ENCODE results near the gene MTERF4. TPM values are rescaled to one million over a fixed set of nuclear protein-coding genes. Genes with fewer than 3 reads are reported as not detected.

The MTERF4 gene
- polyA plus RNA-seq, 4 donors = 49.5 to 83.9 (median 76.7) TPM

DNA sequence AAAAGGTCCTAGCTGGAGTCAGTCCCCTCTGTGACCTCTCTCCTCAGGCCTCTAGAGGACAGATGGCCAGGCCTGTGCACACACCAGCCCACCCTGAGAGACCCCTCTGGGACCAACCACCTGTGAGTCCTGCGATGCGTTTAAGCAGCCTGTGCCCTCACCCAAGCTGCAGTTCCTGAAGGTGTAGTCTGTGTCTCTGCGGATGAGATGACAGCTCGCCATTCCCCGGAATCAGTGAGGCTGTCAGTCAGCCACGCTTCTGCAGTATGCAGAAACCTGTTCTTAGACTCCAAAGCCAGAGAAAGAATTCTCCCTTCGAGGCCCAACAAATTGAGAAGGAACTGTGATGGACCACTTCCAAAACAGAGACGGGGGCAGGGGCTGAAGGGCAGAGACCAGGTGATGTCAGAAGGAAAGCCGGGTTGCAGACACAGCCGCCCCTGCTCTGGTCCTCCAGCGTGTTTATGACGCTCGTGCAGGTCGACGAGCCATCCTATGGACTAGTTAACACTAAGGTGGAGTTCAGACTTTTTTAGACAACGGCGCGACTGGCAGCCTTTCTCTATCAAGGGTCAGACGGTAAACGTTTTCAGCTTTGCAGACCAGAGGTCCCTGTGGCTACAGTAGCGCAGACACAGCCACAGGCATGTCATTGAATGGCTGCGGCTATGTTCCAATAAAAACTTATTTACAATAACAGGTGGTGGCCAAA lies 10.2 kb downstream of the MTERF4 start:
- no peak for DNase-seq (ENCODE audit: low read depth in 4 of 4, low spot score in 2 of 4)

DNA sequence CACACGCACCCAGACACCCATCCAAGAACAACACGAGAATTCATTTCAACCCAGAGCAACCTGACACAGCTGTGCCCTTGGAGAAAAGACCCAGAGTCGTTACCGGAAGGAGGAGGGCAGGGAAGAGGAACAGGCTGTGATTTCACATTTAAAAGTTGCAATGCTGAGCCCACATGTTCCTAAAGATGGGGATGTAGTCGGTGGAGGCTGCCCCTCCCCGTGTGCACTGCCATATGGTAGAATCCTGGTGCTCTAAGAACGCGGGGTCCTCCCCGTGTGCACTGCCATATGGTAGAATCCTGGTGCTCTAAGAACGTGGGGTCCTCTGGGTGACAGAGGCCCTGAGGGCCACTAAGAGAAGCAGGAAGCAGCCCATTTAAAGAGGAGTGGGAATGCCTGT lies 10.9 kb downstream of the MTERF4 start:
- DNase-seq (ENCODE audit: low read depth in 4 of 4, low spot score in 2 of 4) = no peak

DNA sequence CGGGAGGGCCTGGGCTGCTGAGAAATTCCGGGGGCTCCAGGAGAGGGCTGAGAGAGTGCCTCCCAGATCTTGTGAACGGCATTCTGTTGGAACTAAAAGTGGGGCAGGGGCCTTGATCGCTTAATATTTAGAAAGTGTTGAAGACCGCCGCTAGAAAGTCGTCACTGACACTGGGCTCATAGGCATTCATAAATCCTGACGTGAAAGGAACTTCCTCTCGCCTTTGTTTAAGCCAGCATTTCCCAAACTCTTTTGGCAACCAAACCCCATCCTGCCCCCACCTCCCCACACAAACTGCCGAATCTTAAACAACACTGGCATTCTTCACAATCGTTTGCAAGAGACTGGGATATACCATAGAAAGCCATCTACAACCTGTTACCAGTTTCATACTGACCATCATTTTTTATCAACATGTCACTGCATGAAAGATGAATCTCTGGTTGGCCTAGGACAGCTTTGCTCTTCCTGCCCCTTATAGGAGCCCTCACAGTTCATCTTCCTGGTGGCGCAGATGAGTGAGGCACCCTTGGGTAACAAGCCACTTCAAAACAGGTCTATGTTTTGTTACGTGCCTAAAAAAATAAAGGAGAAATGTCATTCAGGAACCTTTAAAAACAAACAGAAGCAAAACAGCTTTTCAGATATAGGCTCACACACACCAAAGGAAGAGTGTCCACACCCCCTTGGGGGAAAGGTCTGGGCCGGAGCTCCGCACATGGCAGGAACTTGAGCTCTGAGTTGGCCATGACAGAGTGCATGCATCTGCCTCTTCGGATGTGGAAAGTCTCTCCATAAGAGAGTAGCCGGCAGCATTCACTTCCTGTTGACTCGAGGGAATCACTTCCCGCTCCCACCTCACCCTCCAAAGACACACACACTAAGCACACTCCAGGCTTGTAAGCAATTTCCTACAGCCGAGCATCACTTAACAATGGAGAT lies 13.0 kb downstream of the MTERF4 start:
- no peak for DNase-seq (ENCODE audit: low read depth in 4 of 4, low spot score in 2 of 4)

DNA sequence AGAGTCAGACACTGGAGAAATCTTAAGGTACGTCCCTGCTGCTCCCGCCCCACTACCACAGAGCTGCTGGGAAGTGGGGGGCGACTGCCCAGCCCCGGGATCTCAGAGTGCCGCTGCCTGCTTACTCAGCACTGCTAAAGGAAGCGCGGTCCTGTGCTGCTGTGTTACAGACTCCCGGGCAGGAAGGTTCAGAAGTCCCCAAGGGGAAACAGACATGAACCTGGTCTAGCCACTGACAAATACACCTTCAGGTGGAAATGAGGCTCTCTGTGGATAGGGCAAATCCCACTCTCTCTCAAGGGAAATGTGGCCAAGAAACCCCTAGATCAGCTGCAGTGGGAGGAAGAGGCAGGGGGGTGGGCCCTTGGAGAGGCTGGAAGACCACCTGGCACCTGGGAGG lies 13.7 kb downstream of the MTERF4 start:
- DNase-seq (ENCODE audit: low read depth in 4 of 4, low spot score in 2 of 4) = no peak

DNA sequence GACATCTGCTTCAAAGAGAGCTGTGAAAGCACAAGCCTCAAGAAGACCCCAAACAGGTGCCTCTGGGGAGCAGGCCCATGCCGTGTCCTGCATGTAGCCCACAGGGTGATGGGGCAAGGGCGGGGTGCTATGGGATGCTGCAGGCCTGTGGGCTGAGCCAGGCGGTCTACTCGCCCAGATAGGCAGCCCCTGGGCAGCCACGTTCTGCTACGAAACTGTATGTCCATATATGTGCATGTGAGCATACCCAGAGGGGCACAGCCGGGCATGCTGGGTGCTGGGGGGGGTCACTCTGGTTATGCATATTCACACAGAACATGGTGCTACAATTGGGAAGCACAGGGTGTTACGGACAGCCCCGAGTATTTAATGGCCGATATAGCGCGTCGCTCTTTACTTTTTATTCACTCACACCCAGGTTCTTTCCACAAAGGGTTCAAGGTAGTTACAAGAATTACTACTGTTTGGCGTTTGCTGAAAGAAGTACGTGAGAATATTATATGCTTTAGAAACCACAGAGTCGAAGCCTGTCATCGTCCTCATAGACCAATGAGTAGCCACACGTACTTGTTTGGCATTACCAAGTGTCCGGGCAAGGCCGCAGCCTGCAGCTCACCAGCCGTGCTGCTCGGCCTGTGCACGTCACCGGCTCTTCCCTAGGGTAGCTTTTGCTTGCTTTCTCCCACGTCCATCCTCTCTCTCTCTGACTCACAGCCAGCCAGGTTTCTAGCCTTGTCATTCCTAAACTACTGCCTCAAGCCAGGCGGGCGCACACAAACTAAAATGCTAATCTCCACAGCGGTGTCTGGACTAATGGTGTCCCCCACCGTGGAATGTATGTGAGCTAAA lies 14.4 kb downstream of the MTERF4 start:
- DNase-seq (ENCODE audit: low read depth in 4 of 4, low spot score in 2 of 4) = no peak

DNA sequence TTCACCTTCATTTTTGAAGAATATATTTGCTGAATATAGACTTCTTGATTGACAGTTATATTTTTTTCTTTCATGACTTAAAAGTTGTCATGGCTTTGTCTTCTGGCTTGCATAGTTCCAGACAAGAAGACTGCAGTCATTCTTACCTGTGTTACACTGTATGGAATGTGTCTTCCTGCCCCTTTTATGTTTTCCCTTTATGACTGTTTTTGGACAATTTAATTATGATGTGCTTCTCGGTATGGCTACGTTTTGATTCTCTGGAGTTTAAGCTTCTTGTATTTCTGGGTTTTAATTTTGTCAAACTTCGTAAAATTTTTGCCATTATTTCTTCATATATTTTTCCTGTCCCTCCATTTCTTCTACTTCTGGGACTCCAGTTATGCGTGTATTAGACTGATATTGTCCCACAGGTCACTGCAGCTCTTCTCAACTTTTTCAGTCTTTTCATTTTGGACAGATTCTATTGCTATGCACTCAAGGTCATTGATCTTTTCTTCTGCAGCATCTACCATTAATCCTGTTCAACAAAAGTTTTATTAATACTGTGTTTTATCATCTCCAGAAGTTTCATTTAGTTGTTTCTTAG lies 17.1 kb downstream of the MTERF4 start:
- DNase-seq (ENCODE audit: low read depth in 4 of 4, low spot score in 2 of 4) = no peak

DNA sequence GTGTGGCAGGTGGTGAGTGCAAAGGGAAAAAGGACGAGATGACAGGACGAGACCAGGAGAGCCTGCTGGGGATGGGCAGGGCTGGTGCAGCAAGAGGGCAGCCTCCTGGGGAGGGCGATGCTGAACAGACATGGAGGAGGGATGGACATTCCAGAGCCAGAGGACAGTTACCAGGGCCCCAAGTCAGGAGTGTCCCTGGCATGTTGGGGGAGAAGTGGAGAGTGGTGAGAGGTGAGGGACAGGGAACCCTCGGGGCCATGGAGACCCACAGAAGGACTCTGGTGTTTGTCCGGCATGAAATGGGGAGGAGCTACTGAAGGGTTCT lies 19.0 kb downstream of the MTERF4 start:
- no peak for DNase-seq (ENCODE audit: low read depth in 4 of 4, low spot score in 2 of 4)

DNA sequence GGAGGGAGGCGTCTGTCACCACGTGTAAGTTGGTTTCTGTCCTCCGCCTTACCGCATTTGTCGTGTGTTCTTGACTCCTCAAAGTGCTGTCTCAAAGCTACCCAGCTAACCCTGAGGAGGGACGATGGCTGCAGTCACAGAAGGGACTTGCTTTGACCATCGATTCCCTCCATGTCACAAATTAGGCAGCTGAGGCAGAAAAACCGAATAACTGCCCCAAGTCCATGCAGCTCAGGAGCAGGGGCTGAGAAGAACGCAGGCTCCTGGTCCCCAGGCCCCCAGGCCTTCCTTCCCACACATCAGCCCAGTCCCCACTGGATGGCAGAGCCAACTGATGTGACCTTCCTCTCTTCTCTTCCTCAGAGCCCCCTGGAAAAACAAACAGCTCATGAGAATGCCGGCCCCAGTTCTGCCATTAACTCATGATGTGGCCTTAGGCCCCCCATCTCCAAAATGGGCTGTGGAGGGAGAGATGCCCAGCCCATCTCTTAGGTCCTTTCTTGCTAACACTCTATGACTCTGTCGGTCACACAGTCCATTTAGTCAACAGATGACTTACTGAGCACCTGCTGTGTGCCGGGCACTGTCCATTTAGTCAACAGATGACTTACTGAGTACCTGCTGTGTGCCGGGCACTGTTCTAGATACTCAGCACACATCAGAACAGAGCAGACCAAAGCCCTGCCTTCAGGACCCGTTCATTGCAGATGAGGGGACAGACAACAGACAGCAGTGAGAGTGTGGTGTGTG lies 19.6 kb downstream of the MTERF4 start:
- no peak for DNase-seq (ENCODE audit: low read depth in 4 of 4, low spot score in 2 of 4)

DNA sequence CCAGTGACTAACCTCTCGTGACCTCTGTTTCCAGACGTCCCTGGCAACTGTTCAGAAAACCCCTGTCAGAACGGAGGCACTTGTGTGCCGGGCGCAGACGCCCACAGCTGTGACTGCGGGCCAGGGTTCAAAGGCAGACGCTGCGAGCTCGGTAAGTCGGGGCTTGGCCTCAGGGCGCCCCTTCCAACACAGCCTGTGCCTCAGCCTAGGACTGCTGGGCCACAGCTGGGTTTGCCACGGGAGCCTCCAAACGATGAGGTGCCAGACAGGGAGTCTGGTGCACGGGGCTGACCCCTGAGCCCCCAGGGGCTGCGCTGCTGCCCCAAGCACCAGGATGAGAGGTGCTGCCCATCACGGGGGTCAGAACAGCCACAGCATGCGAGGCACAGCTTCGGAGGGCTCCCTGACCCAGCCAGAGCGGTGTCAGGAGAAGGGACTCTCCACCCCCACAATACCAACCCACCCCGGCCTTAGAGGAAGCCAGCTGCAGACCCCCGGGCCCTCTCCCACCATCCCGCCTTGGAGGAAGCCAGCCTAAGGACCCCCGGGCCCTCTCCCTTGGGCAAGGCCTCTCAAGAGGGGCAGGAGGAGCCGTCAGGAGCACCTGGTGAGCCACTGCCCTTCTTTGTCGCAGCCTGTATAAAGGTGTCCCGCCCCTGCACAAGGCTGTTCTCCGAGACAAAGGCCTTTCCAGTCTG lies 20.3 kb downstream of the MTERF4 start:
- no peak for DNase-seq (ENCODE audit: low read depth in 4 of 4, low spot score in 2 of 4)

DNA sequence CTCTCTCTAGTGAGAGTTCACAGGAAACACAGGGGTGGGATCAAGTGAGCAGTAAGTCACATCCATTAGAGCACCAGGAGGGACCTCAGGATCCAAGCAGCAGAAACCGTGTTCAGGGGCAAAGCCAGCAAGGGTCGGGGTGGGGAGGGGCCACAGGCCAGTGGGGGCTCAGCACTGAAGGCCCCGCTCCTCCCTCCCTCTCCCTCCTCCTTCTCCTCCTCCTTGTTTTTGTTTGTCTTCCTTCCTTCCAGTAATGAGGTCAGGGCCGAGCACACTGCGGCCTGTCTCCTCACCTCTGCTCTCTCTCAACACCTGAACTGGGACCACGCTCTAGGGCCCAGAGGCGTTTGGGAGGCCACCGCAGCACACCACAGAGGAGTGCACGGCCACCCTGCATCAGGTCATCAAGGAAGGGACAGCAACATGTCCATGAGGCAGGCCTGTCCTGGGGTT lies 20.9 kb downstream of the MTERF4 start:
- no peak for DNase-seq (ENCODE audit: low read depth in 4 of 4, low spot score in 2 of 4)

DNA sequence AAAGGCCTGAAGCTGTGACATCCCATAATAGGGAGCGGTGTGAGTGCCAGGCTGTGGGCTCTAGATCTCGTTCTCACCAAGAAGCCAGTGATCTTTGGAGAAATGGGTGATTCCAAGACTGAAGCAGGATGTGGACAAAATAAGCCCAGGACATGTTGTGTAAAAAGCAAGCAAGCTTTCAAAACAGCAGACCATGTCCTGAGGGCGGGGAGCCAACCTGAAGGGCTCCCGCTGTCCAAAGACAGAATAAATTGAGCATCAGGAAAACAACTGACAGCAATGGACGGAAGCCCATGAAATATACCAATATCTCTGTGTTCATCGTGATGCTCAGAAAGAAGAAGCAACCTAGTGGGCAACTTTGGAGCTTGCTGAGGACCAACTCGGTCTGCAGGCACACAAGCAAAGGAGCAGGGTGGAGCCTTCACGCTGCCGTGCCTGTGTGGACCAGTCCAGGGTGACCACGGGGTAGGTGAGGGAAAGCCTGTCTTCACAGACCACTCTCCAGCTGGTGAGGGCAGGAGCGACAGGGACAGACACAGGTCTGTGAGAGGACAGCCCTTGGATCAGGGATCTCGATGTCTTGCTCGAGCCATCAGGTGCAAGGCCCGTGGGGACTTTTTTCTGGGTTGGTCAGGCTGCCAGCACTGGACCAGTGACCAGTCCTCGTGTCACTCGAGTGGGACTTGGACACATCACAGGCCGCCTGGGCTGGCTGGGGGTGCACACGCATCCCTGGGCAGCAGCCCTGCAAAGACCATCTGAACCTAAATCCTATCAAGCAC lies 21.5 kb downstream of the MTERF4 start:
- no peak for DNase-seq (ENCODE audit: low read depth in 4 of 4, low spot score in 2 of 4)

DNA sequence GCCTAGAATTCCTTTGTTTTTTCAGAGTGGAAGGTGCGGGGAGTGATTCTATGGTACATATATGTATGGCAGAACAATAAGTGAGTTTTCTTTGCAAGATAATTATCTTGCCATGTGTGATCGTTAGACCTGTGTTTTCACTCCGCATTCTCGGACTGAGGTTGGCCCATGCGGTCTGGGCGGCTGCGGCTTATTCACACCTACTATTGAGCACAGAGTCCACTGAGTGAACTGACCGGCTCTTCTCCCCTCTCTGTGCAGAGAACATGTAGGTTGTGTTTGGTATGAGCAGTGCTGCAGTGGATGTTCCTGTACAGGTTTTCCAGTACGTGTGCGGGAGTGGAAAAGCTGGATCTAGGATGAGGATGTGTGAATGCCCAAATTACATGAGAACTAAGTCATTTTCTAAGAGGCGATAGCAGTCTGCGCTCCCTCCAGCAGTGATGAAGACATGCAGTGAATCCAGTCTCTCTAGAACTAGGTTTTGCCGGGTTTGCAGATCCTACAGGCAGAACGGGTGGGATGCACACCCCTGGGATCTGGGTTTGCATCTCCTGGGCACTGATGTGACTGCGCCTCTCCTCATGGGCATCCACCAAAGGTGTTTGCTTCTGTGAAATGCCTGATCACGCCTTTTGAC lies 27.1 kb downstream of the MTERF4 start:
- DNase-seq (ENCODE audit: low read depth in 4 of 4, low spot score in 2 of 4) = no peak

DNA sequence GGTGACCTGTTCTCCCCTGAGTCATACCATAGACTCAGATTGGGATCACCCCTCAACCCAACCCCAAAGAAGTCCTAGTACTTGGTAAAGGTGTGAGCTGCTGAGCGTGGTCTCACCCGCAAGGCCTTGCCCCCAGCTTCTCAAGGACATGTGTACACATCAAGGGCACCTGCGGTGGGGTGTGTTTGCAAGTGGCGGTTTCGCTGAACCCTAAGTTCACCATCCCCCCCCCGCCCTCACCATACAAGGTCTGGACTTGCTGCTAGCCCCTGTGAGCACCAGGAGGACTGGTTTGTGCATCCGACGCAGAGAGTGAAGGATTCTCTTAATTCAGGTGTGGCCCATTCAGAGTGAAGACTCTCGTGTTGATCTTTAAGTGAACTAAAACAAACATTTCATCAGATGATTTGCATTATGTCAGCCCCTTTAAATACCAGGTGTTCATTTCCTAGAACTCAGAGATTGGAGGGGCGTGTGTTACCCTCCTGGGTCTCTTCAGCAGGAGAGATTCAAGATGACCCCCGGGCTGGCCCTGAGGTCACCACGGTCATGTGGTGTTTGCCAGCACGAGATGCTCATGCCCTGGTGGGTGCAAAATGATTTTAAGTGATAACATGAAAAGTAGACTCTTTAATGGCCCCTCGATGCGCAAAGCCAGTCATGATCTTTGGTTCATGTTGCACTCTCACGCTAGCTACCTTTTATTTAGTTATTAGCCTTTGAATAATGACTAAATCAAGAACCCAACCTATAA lies 27.8 kb downstream of the MTERF4 start:
- no peak for DNase-seq (ENCODE audit: low read depth in 4 of 4, low spot score in 2 of 4)

DNA sequence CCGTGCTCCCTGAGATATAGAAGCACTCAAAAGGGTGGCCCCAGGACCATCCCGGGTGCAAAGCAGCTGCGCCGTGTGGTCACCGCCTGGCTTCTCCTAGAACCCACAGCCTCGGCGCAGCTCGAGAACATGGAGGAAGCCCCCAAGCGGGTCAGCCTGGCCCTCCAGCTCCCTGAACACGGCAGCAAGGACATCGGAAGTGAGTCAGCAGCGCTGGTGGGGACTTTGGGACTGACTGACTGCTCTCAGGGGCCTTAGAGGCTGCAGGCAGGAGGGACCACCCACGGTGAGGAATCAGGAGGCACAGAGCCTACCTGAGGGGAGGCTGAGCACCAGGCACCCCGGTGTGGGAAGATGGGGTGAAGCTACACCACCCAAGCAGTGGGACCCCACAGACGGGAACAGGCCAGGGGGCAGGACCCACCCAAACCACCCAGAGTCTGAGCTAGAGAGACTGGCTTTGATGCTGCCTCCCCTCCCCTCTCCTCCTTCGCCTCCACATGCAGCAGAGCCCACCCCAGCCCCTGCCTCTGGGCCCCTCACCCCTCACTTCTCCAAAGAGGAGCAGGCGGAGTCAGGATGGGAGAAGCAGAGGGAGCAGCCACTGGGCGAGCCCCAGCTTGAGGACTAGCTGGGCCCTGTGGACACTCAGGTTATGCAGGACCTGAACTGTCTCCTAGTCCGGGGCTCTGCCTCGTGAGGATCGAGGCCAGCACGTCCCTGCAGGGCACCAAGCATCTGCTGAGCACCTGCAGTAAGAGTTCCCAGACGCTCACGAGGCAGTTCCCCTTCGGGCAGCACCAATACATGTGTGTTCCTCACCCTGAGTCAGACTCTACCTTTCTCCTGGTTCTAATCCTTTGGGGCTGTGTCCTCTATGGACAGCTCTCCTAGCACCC lies 28.7 kb downstream of the MTERF4 start:
- no peak for DNase-seq (ENCODE audit: low read depth in 4 of 4, low spot score in 2 of 4)

DNA sequence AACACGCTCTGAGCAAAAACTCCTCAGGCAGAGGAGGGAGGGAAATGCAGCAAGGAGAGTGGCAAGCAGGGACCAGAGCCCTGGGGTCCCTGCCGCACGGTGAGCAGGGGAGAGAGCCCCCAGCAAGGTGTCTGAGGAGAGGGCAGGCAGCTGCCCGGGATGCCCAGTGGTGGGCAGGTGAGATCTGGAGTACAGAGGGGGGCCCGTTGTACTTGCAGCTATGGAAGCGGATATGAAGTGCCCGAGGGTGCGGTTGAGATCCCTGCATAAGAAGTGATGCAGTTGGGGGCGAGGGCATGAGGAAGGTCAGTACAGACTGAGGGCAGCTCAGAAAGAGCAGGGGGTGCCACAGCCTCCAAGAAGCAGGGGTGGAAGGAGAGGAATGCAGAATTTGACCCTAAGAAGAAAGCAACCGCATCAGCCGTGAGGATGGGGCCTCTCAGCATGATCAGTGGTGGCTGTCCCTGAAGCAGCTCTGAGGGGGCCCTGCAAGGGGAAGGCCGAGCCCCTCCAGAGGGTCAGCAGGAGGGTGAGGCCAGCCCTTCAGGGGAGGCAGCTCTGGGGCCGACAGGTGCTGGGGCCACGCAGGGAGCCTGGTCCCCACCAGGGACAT lies 29.4 kb downstream of the MTERF4 start:
- no peak for DNase-seq (ENCODE audit: low read depth in 4 of 4, low spot score in 2 of 4)

DNA sequence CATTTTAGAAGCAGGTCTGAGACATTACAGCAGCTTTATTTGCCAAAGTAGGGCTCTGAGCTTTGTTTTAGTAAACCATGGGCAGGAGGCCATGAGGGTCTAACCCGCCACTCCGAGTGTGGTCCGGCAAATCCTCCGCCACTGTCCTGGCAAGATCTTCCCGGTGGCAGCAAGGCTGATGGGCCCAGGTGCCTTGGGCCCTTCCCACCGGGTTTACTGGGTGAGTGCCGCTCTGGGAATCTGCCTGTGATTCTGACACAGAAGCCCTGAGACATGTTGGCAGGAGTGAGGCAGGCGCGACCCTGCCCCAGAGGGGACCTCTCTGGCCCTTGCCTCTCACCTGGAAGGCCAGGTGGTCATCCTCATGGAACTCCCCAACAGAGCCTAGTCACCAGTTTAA lies 29.9 kb downstream of the MTERF4 start:
- DNase-seq (ENCODE audit: low read depth in 4 of 4, low spot score in 2 of 4) = no peak
